ENCODE measurements around the gene VNN1.
"Not testable (repeated sequence)": the region's sequence is repeated elsewhere in the genome, so short reads cannot be mapped to it uniquely, and the experiment has no call there.

VNN1 gene

DNA sequence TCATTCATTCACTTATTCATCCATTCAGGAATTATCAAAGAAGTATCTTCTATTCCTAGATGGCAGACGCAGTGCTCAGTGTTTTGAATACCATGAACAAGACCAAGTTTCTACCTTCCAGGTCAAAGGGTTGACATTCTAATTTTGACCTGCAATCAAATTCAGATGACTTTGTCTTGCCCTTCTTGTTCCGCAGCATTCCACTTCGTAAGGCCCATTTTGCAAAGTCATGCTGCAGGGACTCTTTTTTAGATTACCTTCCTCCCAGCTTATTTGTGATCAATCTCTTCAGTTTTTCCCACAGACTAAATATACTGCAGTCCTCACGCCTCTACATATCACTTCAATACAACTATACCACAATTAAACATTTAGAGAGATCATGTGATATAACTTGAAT, 47.7 kb downstream of the VNN1 start:
- no peak for DNase-seq

DNA sequence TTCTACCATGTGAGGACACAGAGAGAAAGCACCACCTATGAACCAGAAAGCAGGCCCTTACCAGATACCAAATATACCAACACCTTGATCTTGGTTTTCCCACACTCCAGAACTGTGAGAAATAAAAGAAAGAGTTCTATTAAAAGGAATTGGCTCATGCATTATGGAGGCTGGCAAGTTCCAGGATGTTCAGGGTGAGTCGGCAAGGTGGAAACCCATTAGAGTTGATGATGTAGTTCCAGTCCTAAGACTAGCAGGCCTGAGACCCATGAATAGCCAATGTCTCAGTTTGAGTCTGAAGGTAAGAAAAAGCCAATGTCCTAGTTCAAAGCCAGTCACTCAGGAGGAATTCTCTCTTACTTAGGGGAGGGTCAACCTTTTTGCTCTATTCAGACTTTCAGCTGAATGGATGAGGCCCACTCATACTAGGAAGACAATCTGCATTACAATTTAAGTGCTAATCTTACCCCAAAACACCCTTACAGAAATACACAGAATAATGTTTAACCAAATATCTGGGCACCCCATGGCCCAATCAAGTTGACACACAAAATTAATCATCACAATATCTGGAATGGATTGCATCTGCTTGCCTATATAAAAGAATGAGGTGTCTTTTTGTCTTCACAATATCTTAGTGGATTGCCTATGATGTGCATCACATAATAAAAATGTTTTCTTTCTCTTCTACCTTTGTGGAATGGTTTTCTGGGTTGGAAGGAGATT, 49.4 kb downstream of the VNN1 start:
- no peak for DNase-seq

DNA sequence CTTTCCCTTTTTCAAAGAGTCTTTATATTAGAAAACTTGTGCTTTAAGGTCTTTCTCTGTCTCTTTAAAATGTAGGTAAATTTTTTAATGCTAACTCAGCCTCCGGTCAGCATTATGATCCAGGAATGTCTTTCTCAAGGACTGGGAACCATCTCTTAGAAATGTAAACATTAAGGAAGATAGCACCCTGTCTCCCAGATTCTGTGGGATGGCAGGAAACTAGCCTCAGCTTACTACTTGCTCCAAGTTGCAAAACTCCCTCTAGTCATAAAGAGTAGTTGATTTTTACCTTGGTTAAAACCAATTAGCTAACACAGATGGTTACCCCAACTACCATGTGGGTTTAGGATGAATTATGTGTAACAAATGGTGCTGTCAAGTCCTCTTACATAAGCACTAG, 50.2 kb downstream of the VNN1 start:
- no peak for DNase-seq

DNA sequence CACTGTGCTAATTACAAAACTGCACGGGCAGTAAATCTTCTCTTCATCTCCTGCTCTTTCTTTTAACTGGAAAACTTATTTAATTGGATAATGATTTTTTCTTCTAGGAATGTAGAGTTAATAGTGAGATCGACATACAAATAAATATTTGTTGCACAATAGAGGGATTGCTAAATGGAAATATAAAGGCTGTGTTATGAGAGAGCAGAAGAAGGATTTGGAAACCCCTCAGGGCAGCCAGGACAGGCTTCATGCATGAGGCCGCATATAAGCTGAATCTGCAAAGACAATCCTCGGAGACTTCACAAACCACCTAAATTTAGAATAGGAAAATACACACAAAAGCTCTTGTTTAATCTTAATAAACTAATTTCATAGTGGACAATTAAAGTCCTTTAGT, 51.9 kb downstream of the VNN1 start:
- DNase-seq, result no peak

DNA sequence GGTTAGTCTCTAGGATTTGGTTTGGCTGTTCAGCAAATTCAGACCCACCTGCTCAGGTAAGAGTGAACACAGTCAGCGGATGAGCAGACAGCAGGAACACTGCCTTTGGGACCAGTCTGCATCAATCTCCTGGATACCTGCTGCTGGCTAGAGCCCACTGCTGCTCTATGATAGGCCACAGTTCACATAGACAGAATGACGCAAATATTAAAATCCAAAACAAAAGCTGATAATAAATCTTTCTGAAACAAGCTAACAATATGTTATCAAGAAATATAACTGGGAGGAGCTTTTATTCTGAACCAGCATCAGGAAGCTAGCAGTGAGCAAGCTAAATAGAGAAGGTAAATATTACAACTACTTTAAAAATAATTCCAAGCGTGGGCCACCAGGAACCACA, 54.8 kb downstream of the VNN1 start, which contains the start of gene TAAR1:
TSS of gene TAAR1 (minus strand) at position 101 of the 400 bp plus-strand sequence. CDS start 13,179 bp downstream, outside the sequence.
- DNase-seq, result no peak

DNA sequence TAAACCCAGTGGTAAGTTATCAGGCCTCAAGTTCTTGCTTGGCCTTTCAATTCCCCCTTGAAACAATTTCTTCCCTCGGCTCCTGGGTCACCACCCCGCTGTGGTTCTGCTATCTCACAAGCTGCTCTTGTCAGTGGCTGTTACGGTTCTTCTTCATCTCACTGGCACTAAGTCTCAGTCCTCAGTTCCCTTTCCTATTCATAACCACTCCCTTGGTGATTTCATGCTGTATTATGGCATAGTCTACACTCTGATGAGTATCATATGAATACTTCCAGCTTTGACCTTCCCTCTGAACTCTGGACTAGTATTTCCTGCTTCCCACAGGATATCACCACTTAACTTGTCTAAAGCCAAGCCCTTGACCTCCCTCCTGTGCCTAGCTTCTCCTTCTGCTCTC, 62.8 kb downstream of the VNN1 start:
- no peak for DNase-seq

DNA sequence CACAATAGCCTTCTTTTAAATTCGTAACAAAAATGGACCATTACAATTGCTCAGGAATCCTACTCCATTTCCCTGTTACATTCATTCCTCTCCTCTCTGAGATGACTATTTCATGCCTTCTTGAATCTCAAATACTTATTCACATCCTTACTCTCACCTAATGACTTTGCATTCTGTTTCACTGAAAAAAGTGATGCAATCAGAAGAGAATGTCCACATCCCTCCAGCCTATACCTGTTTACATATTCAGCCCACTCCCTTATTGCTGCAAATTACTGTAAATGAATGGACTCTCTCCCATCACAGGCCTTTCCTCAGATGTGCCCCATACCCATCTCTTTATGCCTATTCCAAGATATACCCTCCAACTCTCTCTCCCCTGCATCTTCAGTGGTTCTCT, 63.4 kb downstream of the VNN1 start:
- DNase-seq, result no peak

DNA sequence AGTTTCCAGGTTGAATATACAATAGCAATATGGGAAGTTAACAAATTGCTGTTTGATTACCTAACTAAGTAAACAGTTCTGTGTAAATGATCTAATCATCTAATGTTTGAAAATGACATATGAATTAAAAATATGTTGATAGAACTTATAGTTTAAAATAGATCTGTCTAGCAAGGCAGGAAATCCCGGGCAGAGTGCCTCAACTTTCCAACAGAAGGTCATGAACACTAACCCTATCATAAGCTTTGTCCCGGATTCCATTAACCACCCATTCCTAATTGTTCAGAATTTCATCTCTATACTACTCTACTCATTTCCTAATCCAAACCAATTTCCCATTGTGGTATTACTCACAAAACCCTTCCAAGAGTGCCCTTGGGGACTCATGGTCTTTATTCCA, 65.0 kb downstream of the VNN1 start:
- no peak for DNase-seq

DNA sequence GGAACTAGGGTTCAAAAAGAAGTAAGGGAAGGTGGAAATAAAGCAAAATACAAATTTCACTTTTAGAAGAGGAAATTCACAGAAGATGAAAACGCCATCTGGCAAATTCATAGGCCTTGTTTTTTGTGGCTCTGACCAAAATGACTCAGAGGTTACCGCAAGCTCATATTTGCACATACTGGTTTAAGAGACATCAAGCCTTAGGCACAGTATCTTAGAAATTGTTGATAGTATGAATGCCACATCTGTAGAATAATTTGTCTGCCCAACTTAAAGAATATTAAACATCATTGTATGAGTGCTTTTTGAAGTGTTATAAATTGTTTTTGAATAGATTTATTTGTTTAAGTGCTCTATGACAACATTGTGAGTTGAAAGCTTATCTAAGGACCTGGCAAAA, 65.5 kb downstream of the VNN1 start:
- DNase-seq, result no peak

DNA sequence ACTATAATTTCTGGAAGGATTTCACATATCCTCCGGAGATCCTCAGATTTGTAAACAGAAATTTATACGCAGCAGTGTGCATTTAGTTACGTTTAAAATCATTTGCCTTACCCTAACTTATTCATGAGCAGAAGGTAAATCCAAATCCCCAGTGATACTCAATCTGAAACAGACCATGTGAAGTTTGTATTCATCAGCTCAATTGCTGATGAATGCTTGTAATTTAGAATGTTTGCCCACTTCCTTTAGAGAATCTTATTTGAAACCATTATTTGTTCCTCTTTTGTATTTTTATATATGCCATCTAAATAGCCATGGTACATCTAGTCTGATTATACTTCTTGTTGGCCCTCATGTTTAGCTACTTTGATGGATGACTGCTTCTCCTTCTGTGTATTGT, 70.3 kb downstream of the VNN1 start:
- DNase-seq, result no peak

DNA sequence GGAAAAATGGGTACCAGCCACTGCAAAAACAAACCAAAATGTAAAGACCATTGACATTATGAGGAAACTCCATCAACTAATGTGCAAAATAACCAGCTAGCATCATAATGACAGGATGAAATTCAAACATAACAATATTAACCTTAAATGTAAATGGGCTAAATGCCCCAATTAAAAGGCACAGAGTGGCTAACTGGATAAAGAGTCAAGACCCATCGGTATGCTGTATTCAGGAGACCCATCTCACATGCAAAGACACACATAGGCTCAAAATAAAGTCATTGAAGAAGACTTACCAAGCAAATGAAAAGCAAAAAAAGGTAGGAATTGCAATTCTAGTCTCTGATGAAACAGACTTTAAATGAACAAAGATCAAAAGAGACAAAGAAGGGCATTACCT, 76.7 kb downstream of the VNN1 start:
- not testable (repeated sequence) for DNase-seq

DNA sequence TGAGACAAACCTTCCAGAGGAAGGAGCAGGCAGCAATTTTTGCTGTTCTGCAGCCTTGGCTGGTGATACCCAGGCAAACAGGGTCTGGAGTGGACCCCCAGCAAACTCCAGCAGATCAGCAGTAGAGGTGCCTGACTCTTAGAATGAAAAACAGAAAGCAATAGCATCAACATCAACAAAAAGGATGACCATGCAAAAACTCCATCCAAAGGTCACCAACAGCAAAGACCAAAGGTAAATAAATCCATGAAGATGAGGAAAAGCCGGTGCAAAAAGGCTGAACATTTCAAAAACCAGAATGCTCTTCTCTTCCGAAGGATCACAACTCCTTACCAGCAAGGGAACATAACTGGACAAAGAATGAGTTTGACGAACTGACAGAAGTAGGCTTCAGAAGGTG, 77.9 kb downstream of the VNN1 start:
- DNase-seq, result not testable (repeated sequence)

DNA sequence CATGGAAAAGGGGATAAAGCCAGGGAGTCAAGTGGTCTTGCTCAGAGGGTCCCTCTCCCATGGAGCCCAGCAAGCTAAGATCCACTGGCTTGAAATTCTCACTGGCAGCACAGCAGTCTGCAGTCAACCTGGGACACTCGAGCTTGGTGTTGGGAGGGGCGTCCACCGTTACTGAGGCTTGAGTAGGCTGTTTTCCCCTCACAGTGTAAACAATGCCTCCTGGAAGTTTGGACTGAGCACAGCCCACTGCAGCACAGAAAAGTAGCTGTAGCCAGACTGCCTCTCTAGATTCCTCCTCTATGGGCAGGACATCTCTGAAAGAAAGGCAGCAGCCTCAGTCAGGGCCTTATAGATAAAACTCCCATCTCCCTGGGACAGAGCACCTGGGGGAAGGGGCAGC, 78.6 kb downstream of the VNN1 start:
- not testable (repeated sequence) for DNase-seq

DNA sequence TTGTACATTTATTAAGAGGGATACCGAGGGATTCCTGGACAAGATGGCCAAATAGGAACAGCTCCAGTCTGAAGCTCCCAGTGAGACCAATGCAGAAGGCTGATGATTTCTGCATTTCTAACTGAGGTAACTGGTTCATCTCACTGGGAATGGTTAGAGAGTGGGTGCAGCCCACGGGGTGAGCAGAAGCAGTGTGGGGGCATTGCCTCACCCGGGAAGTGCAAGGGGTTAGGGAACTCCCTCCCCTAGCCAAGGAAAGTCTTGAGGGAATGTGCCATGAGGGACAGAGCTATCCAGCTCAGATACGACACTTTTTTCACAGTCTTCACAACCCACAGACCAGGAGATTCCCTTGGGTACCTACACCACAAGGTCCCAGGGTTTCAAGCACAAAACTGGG, 79.1 kb downstream of the VNN1 start:
- no peak for DNase-seq

DNA sequence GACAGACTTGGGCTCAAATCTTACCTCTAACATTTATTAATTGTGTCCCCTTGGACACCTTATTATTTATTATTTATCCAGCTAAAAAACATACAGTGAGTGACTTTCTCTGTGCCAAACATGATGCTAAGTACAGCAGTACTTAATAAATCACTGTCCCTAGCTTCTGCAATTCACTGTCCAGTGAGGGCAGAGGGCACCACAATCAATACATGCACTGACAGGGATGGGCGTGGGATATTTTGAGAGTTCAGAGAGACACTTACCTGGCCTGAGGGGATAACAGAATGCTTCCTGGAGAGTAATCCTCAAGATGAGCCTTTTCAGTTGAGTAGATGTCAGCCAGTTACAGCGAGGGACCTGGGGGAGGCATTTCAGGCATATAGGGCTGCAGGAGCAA, 80.5 kb downstream of the VNN1 start:
- DNase-seq, result no peak

Measured in T-helper 9 cell (primary cell).